Smooth muscle cell (in vitro differentiated cells): ENCODE data around the gene MUC6. TPM values are rescaled to one million over a fixed set of nuclear protein-coding genes. Genes with fewer than 3 reads are reported as not detected.

Experiments
- DNase-seq: peaks from one replicate; lab custom pipeline; 2025; ENCODE audit not compliant: unreplicated experiment; lab: John Stamatoyannopoulos, UW
- H2AFZ ChIP-seq: fragments of 200-600 bp; sonication (generic); 2 replicates; pipeline ENCODE4 v1.6.0; 2016; ENCODE audit warnings: antibody characterized with exemption, low read depth, mild to moderate bottlenecking
- H3F3A ChIP-seq: fragments of 200-600 bp; sonication (generic); 2 replicates; pipeline ENCODE4 v1.6.0; 2017; ENCODE audit warnings: antibody characterized with exemption, low read depth
- H3K27ac ChIP-seq: fragments of 200-600 bp; sonication (generic); 2 replicates; pipeline ENCODE4 v1.5.1; 2016; ENCODE audit warnings: low read depth, mild to moderate bottlenecking
- H3K27me3 ChIP-seq: fragments of 200-600 bp; sonication (generic); 2 replicates; pipeline ENCODE4 v1.6.1; 2016; ENCODE audit warnings: low read depth, mild to moderate bottlenecking
- H3K36me3 ChIP-seq: fragments of 200-600 bp; sonication (generic); 2 replicates; pipeline ENCODE4 v1.5.1; 2016; ENCODE audit warnings: low read depth
- H3K4me1 ChIP-seq: fragments of 200-600 bp; sonication (generic); 2 replicates; pipeline ENCODE4 v1.5.1; 2016; ENCODE audit warnings: low read depth
- H3K4me2 ChIP-seq: fragments of 200-600 bp; sonication (generic); 2 replicates; pipeline ENCODE4 v1.6.0; 2016; ENCODE audit warnings: mild to moderate bottlenecking
- H3K4me3 ChIP-seq: fragments of 200-600 bp; sonication (generic); 2 replicates; pipeline ENCODE4 v1.5.1; 2016; ENCODE audit warnings: mild to moderate bottlenecking
- H3K79me2 ChIP-seq: fragments of 200-600 bp; sonication (generic); 2 replicates; pipeline ENCODE4 v1.6.0; 2016; ENCODE audit warnings: low read depth, mild to moderate bottlenecking
- H3K9ac ChIP-seq: fragments of 200-600 bp; sonication (generic); 2 replicates; pipeline ENCODE4 v1.6.0; 2016; ENCODE audit warnings: low read depth
- H3K9me3 ChIP-seq: fragments of 200-600 bp; sonication (generic); replicated peaks from 2 replicates; pipeline ENCODE4 v1.5.1; 2016; ENCODE audit warnings: low read depth
- H4K20me1 ChIP-seq: fragments of 200-600 bp; sonication (generic); 2 replicates; pipeline ENCODE4 v1.6.0; 2016; ENCODE audit warnings: low read depth
- WGBS: methylation state at CpG from one replicate; pipeline ENCODE4 v1.1.7; 2016; ENCODE audit warnings: low lambda C conversion rate; 5-methylcytosine and 5-hydroxymethylcytosine counted together
- polyA plus RNA-seq: library from polyadenylated mRNA; unstranded; fragments of >200 nt; fragmentation: Nextera tagmentation; extraction: Ambion mirVana; gene quantifications from 2 replicates; pipeline ENCODE4 v1.2.1, GENCODE V29; 2016
- total RNA-seq: library from RNA; depleted of rRNA; stranded (reverse); fragments of >200 nt; gene quantifications from 2 replicates; pipeline ENCODE4 v1.2.3, GENCODE V29; 2014
- TF ChIP-seq, protein P1 (sequence below): fragments of 200-600 bp; sonication (generic); IDR thresholded peaks from 2 replicates; pipeline ENCODE4 v1.5.1; 2017; ENCODE audit warnings: borderline replicate concordance, mild to moderate bottlenecking, antibody characterized with exemption; ENCODE audit not compliant: insufficient read depth, poor library complexity, severe bottlenecking

MUC6 gene
- total and polyA plus RNA-seq, 2 experiments from 2014 or later, result not detected

DNA sequence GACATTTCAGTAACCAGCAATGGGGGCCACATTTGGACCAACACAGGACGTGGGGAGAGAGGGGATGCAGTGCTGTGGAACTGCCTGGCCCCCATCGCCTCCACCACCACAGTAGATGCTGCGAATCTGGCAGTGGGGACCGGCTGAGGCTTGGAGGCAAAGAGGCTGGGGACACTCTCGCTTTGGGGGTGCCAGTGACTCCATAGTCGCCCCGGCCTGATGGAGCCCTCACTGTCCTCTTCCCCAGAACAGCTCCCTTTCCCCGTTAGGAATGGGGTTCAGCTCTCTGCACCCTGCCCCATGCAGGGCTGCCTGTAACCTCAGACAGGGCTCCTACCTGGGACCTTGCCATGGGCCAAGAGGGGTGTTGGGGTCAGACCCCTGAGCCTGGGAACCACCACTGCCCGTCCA is 36.3 kb upstream of the MUC6 start:
- Histone ChIP-seq H3F3A (no peaks in the 10 kb centered on the region), H3K4me2 (no peak overlapping the region), H3K27ac (no peak overlapping the region), H3K4me3 (no peak overlapping the region), H3K9ac (no peak overlapping the region), H2AFZ (no peak overlapping the region), H4K20me1 (no peaks in the 10 kb centered on the region), H3K79me2 (no peaks in the 10 kb centered on the region), H3K4me1 (peaks cover 11% of the 10 kb centered on the region), H3K36me3 (no peaks in the 10 kb centered on the region), H3K9me3 (no peaks in the 10 kb centered on the region), H3K27me3 (no peaks in the 10 kb centered on the region)
- TF ChIP-seq, protein P1, sequence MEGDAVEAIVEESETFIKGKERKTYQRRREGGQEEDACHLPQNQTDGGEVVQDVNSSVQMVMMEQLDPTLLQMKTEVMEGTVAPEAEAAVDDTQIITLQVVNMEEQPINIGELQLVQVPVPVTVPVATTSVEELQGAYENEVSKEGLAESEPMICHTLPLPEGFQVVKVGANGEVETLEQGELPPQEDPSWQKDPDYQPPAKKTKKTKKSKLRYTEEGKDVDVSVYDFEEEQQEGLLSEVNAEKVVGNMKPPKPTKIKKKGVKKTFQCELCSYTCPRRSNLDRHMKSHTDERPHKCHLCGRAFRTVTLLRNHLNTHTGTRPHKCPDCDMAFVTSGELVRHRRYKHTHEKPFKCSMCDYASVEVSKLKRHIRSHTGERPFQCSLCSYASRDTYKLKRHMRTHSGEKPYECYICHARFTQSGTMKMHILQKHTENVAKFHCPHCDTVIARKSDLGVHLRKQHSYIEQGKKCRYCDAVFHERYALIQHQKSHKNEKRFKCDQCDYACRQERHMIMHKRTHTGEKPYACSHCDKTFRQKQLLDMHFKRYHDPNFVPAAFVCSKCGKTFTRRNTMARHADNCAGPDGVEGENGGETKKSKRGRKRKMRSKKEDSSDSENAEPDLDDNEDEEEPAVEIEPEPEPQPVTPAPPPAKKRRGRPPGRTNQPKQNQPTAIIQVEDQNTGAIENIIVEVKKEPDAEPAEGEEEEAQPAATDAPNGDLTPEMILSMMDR, result no peak
- 89% methylated on average over 5 of the region's 9 CpGs for WGBS
- DNase-seq, result no peak

DNA sequence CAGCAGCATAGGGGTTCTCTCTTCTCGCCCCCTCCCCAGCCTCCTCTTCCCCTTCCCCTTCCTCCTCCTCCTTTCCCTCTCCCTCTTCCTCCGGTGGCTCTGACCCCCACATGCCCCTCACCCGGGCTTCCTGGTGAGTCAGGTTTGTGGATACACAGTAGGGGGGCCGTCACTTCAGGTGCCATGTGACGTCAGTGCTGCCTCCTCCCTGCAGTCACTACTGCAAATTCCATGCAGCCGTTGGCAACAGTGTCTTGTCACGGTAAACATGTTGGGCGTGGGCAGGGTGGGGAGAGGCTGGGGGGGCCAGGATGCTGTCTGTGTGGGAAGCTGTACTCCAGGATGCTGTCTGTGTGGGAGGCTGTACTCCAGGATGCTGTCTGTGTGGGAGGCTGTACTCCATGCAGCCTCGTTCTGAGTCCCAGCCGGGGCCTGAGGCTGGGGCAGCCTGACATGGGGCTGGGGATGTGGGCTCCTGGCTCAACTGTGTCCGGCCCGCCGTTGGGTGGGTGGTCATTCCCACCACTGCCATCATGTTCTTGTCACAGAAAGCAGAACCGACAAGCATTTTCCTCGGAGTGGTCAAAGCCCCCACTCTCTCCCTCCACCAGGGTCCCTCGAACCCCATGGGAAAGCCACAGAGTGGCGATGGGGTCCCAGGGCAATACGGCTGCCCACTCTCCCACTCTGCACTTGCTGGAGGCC is 35.8 kb upstream of the MUC6 start:
- H2AFZ ChIP-seq, result no peak overlapping the region
- TF ChIP-seq, protein P1, result no peak
- H3K27me3 ChIP-seq, result peaks cover under 1% of the 10 kb centered on the region
- H3K9me3 ChIP-seq, result no peaks in the 10 kb centered on the region
- no peak overlapping the region for H3K9ac ChIP-seq
- H3K4me3 ChIP-seq, result no peak overlapping the region
- no peaks in the 10 kb centered on the region for H3F3A ChIP-seq
- H3K36me3 ChIP-seq, result no peaks in the 10 kb centered on the region
- H3K27ac ChIP-seq, result no peak overlapping the region
- no peak overlapping the region for H3K4me2 ChIP-seq
- H4K20me1 ChIP-seq, result no peaks in the 10 kb centered on the region
- 74% methylated on average over 13 of the region's 18 CpGs for WGBS
- no peaks in the 10 kb centered on the region for H3K79me2 ChIP-seq
- no peak for DNase-seq
- H3K4me1 ChIP-seq, result peaks cover 11% of the 10 kb centered on the region

DNA sequence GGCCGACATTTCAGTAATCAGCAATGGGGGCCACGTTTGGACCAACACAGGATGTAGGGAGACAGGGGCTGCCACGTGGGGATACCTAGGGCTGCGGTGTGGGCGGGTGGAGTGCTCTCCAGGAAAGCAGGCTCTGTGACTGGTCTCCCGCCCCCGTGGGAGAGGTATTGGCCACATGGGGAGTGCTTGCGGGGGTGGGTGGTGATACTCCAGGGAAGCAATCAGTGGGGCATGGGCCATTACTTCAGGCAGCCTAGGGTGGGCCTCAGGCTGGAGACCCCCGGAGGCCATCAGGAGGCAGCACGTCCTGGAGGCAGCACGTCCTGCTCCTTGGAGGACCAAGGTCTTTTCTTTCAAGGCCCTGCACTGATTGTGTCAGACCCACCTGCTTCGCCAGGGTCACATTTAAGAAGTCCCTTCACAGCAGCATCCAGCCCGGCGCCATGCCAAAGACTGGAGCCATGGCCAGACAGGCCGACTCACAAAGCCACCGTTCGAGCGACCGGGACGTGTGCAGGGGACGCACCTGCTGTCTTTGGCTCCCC is 35.1 kb upstream of the MUC6 start:
- H3K9ac ChIP-seq, result no peak overlapping the region
- no peak overlapping the region for H3K4me2 ChIP-seq
- TF ChIP-seq, protein P1, result no peak
- DNase-seq, result no peak
- H2AFZ ChIP-seq, result no peak overlapping the region
- H3K9me3 ChIP-seq, result no peaks in the 10 kb centered on the region
- no peak overlapping the region for H3K4me3 ChIP-seq
- H3K27ac ChIP-seq, result no peak overlapping the region
- no peaks in the 10 kb centered on the region for H3K79me2 ChIP-seq
- 84% methylated on average over 19 of the region's 21 CpGs for WGBS
- no peaks in the 10 kb centered on the region for H4K20me1 ChIP-seq
- H3K36me3 ChIP-seq, result no peaks in the 10 kb centered on the region
- H3K27me3 ChIP-seq, result peaks cover 4% of the 10 kb centered on the region
- no peaks in the 10 kb centered on the region for H3F3A ChIP-seq
- peaks cover 11% of the 10 kb centered on the region for H3K4me1 ChIP-seq
